Kidney epithelial cell (primary cell): ENCODE measurements around the gene N4BP3. TPM values are rescaled to one million over a fixed set of nuclear protein-coding genes. Genes with fewer than 3 reads are reported as not detected.

ENCODE experiments used
- DNase-seq: peaks from one replicate; pipeline ENCODE4 v3.0.0-alpha.2; 2010; ENCODE audit warnings: low read depth
- H3K27me3 ChIP-seq: 2 replicates; pipeline ENCODE4 v1.6.0; 2011; ENCODE audit warnings: low read length; ENCODE audit not compliant: control insufficient read depth, insufficient read depth
- H3K36me3 ChIP-seq: 2 replicates; pipeline ENCODE4 v1.5.1; 2011; ENCODE audit warnings: low read length; ENCODE audit not compliant: control insufficient read depth, insufficient read depth
- H3K4me3 ChIP-seq: 2 replicates; pipeline ENCODE4 v1.5.1; 2011; ENCODE audit warnings: low read depth, mild to moderate bottlenecking, control low read depth, low read length
- total RNA-seq: library from RNA; depleted of rRNA; stranded (reverse); fragments of >200 nt; gene quantifications from 2 replicates; pipeline ENCODE4 v1.2.3, GENCODE V29; 2015
- TF ChIP-seq, protein P1 (sequence below): IDR thresholded peaks from 2 replicates; pipeline ENCODE4 v1.5.1; 2011; ENCODE audit warnings: mild to moderate bottlenecking, moderate library complexity, low read length, control low read depth, inconsistent platforms; ENCODE audit not compliant: insufficient read depth, poor library complexity, severe bottlenecking

The N4BP3 gene
- total RNA-seq, 1 donor from 2014 or later: 6.8 TPM

DNA sequence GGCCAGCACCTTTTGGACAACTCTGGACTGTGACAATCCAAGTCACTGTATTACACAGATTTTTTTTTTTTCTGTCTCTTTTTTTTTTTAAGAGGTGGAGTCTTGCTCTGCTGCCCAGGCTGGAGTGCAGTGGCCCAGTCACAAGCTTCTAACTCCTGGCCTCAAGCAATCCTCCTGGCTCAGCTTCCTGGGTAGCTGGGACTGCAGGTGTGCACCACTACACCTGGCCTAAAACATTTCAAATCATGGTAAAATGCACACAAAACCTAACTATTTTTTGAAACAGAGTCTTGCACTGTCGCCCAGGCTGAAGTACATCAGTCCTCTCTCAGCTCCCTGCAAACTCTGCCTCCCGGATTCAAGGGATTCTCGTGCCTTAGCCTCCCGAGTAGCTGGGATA, 7.2 kb upstream of the N4BP3 start:
- Histone ChIP-seq H3K36me3 (no peaks in the 10 kb centered on the region), H3K27me3 (peaks cover 6% of the 10 kb centered on the region), H3K4me3 (no peak overlapping the region)
- DNase-seq: no peak
- TF ChIP-seq, protein P1, sequence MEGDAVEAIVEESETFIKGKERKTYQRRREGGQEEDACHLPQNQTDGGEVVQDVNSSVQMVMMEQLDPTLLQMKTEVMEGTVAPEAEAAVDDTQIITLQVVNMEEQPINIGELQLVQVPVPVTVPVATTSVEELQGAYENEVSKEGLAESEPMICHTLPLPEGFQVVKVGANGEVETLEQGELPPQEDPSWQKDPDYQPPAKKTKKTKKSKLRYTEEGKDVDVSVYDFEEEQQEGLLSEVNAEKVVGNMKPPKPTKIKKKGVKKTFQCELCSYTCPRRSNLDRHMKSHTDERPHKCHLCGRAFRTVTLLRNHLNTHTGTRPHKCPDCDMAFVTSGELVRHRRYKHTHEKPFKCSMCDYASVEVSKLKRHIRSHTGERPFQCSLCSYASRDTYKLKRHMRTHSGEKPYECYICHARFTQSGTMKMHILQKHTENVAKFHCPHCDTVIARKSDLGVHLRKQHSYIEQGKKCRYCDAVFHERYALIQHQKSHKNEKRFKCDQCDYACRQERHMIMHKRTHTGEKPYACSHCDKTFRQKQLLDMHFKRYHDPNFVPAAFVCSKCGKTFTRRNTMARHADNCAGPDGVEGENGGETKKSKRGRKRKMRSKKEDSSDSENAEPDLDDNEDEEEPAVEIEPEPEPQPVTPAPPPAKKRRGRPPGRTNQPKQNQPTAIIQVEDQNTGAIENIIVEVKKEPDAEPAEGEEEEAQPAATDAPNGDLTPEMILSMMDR: no peak

DNA sequence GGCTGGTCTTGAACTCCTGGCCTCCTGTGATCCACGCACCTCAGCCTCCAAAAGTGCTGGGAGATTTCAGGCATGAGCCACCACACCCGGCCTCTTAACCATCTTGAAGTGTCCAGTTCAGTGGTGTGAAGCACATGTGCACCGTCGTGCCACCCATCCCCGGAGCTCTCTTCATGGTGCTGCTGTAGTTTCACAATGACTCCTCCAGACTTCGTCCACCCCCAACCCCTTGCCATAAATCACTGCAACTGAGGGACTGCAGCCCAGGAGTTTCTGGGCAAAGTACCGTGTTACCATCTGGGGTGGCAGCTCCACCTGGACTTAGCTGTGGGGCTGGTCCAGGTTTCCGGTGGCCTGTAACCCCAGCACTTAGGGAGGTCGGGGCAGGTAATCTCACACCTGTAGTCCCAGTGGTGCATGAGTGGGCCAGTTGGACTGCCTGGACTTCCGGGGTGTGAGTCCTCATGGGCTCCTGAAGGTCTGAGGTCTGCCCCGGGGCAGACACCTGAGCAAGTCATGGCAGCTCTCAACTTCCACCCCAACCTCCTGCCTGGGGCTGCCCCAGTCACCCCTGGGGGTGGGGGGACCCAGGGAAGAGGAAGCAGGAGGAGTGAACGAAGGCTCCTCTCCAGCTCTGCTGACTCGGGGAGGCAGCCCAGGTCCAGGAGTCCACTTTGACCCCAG, 6.6 kb upstream of the N4BP3 start:
- no peak for DNase-seq

DNA sequence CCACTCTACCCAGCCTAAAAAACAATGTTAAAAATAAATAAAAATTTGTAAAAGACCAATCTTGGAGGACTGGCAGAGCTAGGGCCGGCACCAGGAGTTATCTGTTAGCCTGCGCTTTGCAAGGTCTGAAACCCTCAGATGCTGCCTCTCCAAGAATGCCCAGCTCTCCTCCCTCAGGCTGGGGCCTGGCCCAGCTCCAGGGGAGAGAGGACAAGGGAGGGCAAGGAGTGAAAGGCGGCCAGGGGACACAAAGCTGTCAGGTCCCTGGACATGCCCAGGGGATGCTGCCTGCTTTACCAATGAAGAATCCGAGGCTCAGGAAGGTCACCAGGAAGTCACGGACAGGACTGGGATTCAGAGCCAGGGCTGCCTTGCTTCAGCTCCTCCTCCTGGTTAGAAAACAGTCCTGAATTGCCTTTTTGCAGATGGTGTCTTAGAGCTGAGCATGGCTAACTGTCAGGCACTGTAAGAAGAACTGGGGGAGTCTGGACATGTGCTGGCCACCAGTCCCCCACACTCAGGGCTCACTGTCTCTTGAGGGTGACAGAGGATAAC, 5.5 kb upstream of the N4BP3 start:
- peaks cover 6% of the 10 kb centered on the region for H3K27me3 ChIP-seq
- no peak for DNase-seq
- H3K36me3 ChIP-seq: no peaks in the 10 kb centered on the region
- H3K4me3 ChIP-seq: no peak overlapping the region
- TF ChIP-seq, protein P1: no peak

More for the DNA sequence above, 6.6 kb upstream of the N4BP3 start:
- Histone ChIP-seq H3K4me3 (no peak overlapping the region), H3K36me3 (no peaks in the 10 kb centered on the region), H3K27me3 (peaks cover 6% of the 10 kb centered on the region)
- TF ChIP-seq, protein P1: no peak

DNA sequence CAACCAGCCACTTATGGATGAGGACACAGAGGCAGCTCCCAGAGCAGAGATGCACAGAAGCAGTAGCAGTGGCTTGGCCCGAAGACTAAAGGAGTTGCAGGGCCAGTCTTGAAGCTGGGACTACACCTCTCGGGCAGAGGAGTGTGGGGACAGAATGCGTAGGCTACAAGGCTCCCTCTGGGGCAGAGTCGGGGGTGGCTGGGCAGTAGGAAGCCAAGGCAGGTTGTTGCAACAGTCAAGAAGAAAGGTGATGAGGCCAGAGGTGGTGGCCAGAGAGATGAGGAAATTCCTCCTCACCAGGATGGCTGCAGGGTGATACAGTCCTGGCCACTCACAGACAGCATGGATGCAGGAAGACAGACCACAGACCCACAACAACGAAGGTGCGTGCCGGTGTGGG, 4.9 kb upstream of the N4BP3 start:
- Histone ChIP-seq H3K4me3 (no peak overlapping the region), H3K27me3 (peaks cover 9% of the 10 kb centered on the region), H3K36me3 (no peaks in the 10 kb centered on the region)
- no peak for DNase-seq
- TF ChIP-seq, protein P1: no peak

DNA sequence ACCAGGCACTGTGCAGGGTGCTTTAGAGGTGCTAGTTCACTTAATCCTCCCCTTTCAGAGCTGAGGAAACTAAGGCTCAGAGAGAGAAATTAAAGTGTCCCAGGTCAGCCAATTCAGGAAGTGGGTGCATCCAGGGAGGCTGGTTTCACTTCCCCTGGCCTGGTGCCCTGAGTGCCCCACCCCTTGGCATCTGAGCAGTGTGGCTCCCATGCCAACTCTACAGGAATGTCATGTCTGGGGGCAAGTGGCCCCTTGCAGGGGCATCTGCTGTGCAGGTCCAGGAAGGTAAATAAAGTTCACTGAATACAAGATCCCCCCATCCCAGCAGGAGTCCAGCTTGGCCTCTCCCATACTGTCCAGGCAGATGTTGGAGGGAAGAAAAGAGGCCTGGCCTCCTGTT, 4.4 kb upstream of the N4BP3 start:
- DNase-seq: no peak
- TF ChIP-seq, protein P1: no peak
- H3K36me3 ChIP-seq: no peaks in the 10 kb centered on the region
- peaks cover 11% of the 10 kb centered on the region for H3K27me3 ChIP-seq
- no peak overlapping the region for H3K4me3 ChIP-seq

DNA sequence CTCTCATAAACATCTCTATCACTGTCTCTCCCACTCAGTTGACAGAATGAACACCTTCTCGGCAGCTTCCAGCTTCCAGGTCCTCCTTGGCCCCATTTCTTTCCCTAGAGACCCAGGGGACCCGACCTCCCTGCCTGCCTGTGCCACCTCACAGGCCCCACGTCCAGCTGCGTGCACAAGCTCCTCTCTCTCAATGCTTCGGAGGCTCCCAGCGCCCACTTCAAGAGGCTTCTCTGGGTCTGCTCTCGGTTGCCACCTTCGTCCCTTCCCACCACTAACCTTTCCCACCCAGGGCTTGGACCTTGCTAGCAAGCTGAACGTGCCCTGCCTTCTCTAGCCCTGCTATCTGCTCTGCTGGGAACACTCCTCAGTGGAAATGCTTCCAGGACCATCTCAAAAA, 2.8 kb upstream of the N4BP3 start:
- no peak for DNase-seq
- H3K36me3 ChIP-seq: no peaks in the 10 kb centered on the region
- TF ChIP-seq, protein P1: no peak
- H3K27me3 ChIP-seq: peaks cover 11% of the 10 kb centered on the region
- no peak overlapping the region for H3K4me3 ChIP-seq
